Measurements from ENCODE around the gene POU2AF2.
A peak's percentile ranks its signal among the peaks of the same experiment; 100 is the strongest.
"Not testable (repeated sequence)": the region's sequence is repeated elsewhere in the genome, so short reads cannot be mapped to it uniquely, and the experiment has no call there.

POU2AF2 gene

GRCh38 chr11:111305162-111305802 is 59.8 kb downstream of the POU2AF2 start:
- no peak for DNase-seq

GRCh38 chr11:111305876-111306275 is 60.4 kb downstream of the POU2AF2 start:
- no peak for DNase-seq

- DNase-seq = no peak
Measured at GRCh38 chr11:111306321-111306720, 60.8 kb downstream of the POU2AF2 start.

GRCh38 chr11:111307472-111308108 is 62.1 kb downstream of the POU2AF2 start:
- DNase-seq = no peak

GRCh38 chr11:111308140-111308539 is 62.6 kb downstream of the POU2AF2 start:
- peak; percentile 60 for DNase-seq

- DNase-seq = no peak
Measured at GRCh38 chr11:111309215-111309915, 63.8 kb downstream of the POU2AF2 start.

- peak; percentile 42 for DNase-seq
Measured at GRCh38 chr11:111310088-111310487, 64.6 kb downstream of the POU2AF2 start.

- no peak for DNase-seq
Measured at GRCh38 chr11:111310723-111311122, 65.2 kb downstream of the POU2AF2 start.

- no peak for DNase-seq
Measured at GRCh38 chr11:111312076-111312475, 66.6 kb downstream of the POU2AF2 start.

GRCh38 chr11:111319296-111319695 is 73.8 kb downstream of the POU2AF2 start:
- no peak for DNase-seq

- DNase-seq = not testable (repeated sequence)
Measured at GRCh38 chr11:111320199-111320598, 74.7 kb downstream of the POU2AF2 start.

GRCh38 chr11:111320728-111321568 is 75.4 kb downstream of the POU2AF2 start:
- DNase-seq = no peak

GRCh38 chr11:111322534-111322933 is 77.0 kb downstream of the POU2AF2 start:
- DNase-seq = no peak

GRCh38 chr11:111324277-111324720 is 78.8 kb downstream of the POU2AF2 start:
- no peak for DNase-seq

GRCh38 chr11:111325259-111325658 is 79.7 kb downstream of the POU2AF2 start:
- no peak for DNase-seq

GRCh38 chr11:111326824-111327223 is 81.3 kb downstream of the POU2AF2 start:
- DNase-seq = no peak

GRCh38 chr11:111327908-111328624 is 82.5 kb downstream of the POU2AF2 start:
- no peak for DNase-seq

GRCh38 chr11:111329306-111330204 is 84.0 kb downstream of the POU2AF2 start:
- DNase-seq = no peak

- no peak for DNase-seq
Measured at GRCh38 chr11:111330234-111330893, 84.8 kb downstream of the POU2AF2 start.

- DNase-seq = no peak
Measured at GRCh38 chr11:111331711-111332479, 86.4 kb downstream of the POU2AF2 start.
